Measurements from ENCODE around the gene GALNT10.

GRCh38 chr5:154273963-154274827 lies 83.7 kb downstream of the GALNT10 start:
- TF ChIP-seq POLR2A (IDR thresholded peaks at IDR 0.05) (no peak), CTCF (IDR thresholded peaks at IDR 0.05) (no peak)

Measured in stomach (tissue), 4 donors.